Kidney (tissue), 14 donors: ENCODE results near the gene CLDN24. TPM values are rescaled to one million over a fixed set of nuclear protein-coding genes. Genes with fewer than 3 reads are reported as not detected.

Experiments used
- DNase-seq, 5 donors: peaks; one replicate each; pipeline ENCODE4 v3.0.0-alpha.2; 2013 to 2020
- FAIRE-seq: peaks from 2 replicates; lab custom pipeline; 2012; peaks lifted over from hg19 to GRCh38; lab: Jason Lieb, UNC
- H3K27ac ChIP-seq, 2 donors: one replicate each; pipeline ENCODE4 v1.7.0; 2013; ENCODE audit warnings: low read depth in 2 of 2, low read length in 2 of 2, inconsistent platforms in 1 of 2
- H3K27me3 ChIP-seq: one replicate; pipeline ENCODE4 v1.7.1; 2013; ENCODE audit warnings: low read length, inconsistent platforms; ENCODE audit not compliant: control insufficient read depth, insufficient read depth
- H3K36me3 ChIP-seq, 3 donors: one replicate each; pipeline versions ENCODE4 v1.7.0 to v1.7.1; 2013; ENCODE audit warnings: low read length in 3 of 3, control low read depth in 1 of 3, inconsistent platforms in 1 of 3; ENCODE audit not compliant: insufficient read depth in 3 of 3, control insufficient read depth in 2 of 3
- H3K4me1 ChIP-seq, 3 donors: one replicate each; pipeline versions ENCODE4 v1.7.0 to v1.7.1; 2013; ENCODE audit warnings: low read length in 3 of 3, inconsistent platforms in 1 of 3, low read depth in 1 of 3; ENCODE audit not compliant: control insufficient read depth in 2 of 3, insufficient read depth in 2 of 3
- H3K4me3 ChIP-seq, 3 donors: one replicate each; pipeline versions ENCODE4 v1.7.0 to v1.8.1; 2013; ENCODE audit warnings: low read length in 3 of 3, control low read depth in 1 of 3, inconsistent platforms in 1 of 3
- H3K9ac ChIP-seq, 3 donors: one replicate each; pipeline versions ENCODE4 v1.7.0 to v1.7.1; 2013; ENCODE audit warnings: low read length in 3 of 3, control low read depth in 1 of 3, inconsistent platforms in 1 of 3
- H3K9me3 ChIP-seq, 3 donors: one replicate each; pipeline versions ENCODE4 v1.7.0 to v1.7.1; 2013; ENCODE audit warnings: low read length in 3 of 3, control low read depth in 1 of 3, inconsistent platforms in 1 of 3; ENCODE audit not compliant: control insufficient read depth in 2 of 3, insufficient read depth in 1 of 3
- CTCF ChIP-seq: IDR thresholded peaks from 3 replicates; pipeline ENCODE4 v1.5.1; 2012; ENCODE audit warnings: mild to moderate bottlenecking, moderate library complexity, borderline replicate concordance; ENCODE audit not compliant: insufficient read depth; ENCODE audit errors: extremely low read depth
- intact Hi-C: fragments of 100-400 bp; cut with DNase I; formaldehyde crosslinking; loops from one replicate; pipeline ENCODE4 v1.11.1; 2022
- polyA plus RNA-seq: library from polyadenylated mRNA; stranded (reverse); fragments of 350-450 nt; fragmentation: Illumina TruSeq; extraction: RNeasy Lipid Tissue Mini Kit (QIAGEN cat#74804); gene quantifications from one replicate; pipeline ENCODE4 v1.2.3, GENCODE V29; 2014; ENCODE audit warnings: low read depth, low replicate concordance; ENCODE audit not compliant: insufficient read depth
- total RNA-seq: library from RNA; stranded (reverse); fragmentation: NEBNext Ultra II Directional; extraction: Animal tissue kit (Norgen Biotek cat#: 25700); gene quantifications from one replicate; pipeline ENCODE4 v1.2.1, GENCODE V29; 2021
- donor health status: control.
- donor health status: control.
- donor health status: control.
- donor health status: control.
- donor health status: control.
- donor health status: DM: yes; HTN: yes; CAD: no.
- donor health status: Normal renal cell carcinoma (clear cell type).

CLDN24 gene
- total and polyA plus RNA-seq, 2 donors from 2014 or later = not detected

DNA sequence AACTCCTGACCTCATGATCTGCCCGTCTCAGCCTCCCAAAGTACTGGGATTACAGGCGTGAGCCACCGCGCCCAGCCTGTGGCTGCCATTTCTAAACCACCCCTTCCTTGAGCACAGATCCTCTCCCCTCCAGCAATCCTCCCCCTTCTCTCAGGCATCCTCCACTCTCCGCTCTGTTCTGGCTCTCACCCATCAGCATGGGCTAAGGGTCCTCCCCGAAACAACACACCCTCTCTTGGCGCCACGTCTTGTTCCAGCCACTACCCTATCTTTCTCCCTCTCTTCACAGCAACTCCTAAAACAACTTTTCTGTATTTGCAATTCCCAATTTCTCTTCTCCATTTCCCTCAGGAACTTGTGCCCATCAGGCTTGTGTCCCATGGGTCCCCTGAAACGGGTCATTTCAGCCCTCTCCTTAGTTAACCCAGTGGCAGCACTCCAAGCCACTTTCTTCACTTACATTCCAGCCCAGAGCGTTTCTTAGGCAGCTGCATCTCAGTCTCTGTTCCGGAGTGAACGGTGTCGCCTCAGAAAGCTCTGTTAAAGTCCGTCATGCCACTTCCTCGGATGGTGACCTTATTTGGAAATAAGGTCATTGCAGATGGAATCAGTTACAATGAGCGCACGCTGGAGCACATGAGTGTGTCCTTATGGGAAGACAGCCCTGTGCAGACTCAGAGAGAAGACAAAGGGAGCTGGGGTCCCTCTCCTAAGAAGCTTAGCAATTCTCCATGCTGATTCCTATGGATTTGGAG, 28.3 kb upstream of the CLDN24 start:
- Histone ChIP-seq H3K27ac (no peak overlapping the region), H3K9me3 (no peaks in the 10 kb centered on the region), H3K4me1 (peaks cover 0 to 4% (median 0%) of the 10 kb centered on the region in 3 donors), H3K27me3 (no peaks in the 10 kb centered on the region), H3K9ac (no peak overlapping the region), H3K4me3 (no peak overlapping the region), H3K36me3 (no peaks in the 10 kb centered on the region)
- no peak for TF ChIP-seq CTCF
- intact Hi-C loops = no loop called here
- DNase-seq (no peak), FAIRE-seq (no peak)

GRCh38 chr4:183349673-183350072, 27.4 kb upstream of the CLDN24 start:
- Histone ChIP-seq H3K27me3 (no peaks in the 10 kb centered on the region), H3K4me1 (peaks cover 0 to 4% (median 0%) of the 10 kb centered on the region in 3 donors), H3K4me3 (peak overlapping the region in 1 of 3 donors; percentile 49), H3K36me3 (no peaks in the 10 kb centered on the region), H3K9me3 (no peaks in the 10 kb centered on the region), H3K27ac (peak overlapping the region in 1 of 2 donors; percentile 54), H3K9ac (no peak overlapping the region)
- no peak for DNase-seq
- intact Hi-C loops = no loop called here
- no peak for TF ChIP-seq CTCF
- FAIRE-seq = no peak

DNA sequence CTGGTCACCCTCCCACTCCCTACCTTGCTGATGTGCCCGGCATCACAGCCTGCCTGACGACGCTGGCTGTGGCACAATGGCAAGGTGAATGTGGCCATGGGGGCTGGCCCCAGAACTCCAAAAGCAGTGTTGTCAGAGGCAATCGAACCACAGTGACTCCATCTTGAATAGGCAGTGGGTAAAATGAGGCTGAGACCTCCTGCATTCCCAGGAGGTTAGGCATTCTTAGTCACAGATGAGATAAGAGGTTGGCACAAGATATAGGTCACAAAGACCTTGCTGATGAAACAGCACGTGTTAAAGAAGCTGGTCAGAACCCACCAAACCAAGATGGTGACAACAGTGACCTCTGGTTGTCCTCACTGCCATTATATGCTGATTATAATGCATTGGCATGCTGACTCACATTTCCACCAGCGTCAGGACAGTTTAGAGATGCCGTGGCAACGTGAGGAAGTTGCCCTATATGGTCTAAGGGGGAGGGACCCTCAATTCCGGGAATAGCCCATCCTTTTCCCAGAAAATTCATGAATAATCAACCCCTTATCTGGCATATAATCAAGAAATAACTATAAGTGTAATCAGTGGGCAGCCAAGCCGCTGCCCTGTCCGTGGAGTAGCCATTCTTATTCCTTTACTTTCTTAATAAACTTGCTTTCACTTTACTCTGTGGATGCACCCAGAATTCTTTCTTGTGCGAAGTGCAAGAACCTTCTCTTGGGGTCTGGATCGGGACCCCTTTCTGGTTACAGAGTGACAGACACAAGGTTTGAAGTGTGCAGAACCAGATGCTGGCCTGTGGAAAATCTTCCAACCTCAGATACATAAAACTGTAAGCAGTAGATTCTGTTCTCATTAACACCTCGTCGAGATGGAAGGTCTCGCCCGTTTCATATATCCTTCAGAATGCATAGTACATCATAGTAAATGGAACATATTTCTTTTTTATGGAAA, 26.8 kb upstream of the CLDN24 start:
- TF ChIP-seq CTCF = no peak
- intact Hi-C loops = no loop called here
- Histone ChIP-seq H3K27ac (peak overlapping the region in 1 of 2 donors; percentile 89), H3K9ac (no peak overlapping the region), H3K9me3 (no peaks in the 10 kb centered on the region), H3K36me3 (no peaks in the 10 kb centered on the region), H3K4me3 (peak overlapping the region in 1 of 3 donors; percentile 49), H3K27me3 (no peaks in the 10 kb centered on the region), H3K4me1 (peaks cover 0 to 4% (median 0%) of the 10 kb centered on the region in 3 donors)
- FAIRE-seq (no peak), DNase-seq (no peak)
